Endothelial cell of umbilical vein (primary cell): ENCODE measurements around the gene TMEM26. TPM values are rescaled to one million over a fixed set of nuclear protein-coding genes. Genes with fewer than 3 reads are reported as not detected.

ENCODE experiments used
- BruUV-seq: library from RNA; stranded (reverse); fragments of 400-500 nt; replicated peaks from 2 replicates; lab custom pipeline; 2021; lab: Mats Ljungman, UMichigan
- CTCF ChIA-PET: fragments of 300-600, 350-600 bp; sonication (Branson Sonifier 250); formaldehyde crosslinking; loops from one replicate; lab custom pipeline; 2021; ENCODE audit warnings: antibody characterized with exemption, inconsistent platforms; lab: Charles Lee
- POLR2A ChIA-PET: fragments of 300-600, 350-600 bp; sonication (Branson Sonifier 250); formaldehyde crosslinking; loops from one replicate; lab custom pipeline; 2021; ENCODE audit warnings: antibody characterized with exemption, inconsistent platforms; lab: Charles Lee
- DNase-seq: peaks from one replicate; pipeline ENCODE4 v3.0.0-alpha.2; 2011; ENCODE audit warnings: low read depth, low spot score
- FAIRE-seq: peaks from 2 replicates; lab custom pipeline; 2011; peaks lifted over from hg19 to GRCh38; lab: Jason Lieb, UNC
- H2AFZ ChIP-seq: 2 replicates; pipeline ENCODE4 v1.6.0; 2012; ENCODE audit warnings: low read depth, low read length, control low read depth, inconsistent platforms
- H3K27ac ChIP-seq: 2 replicates; pipeline ENCODE4 v1.5.1; 2011; ENCODE audit warnings: low read depth, mild to moderate bottlenecking, control low read depth, low read length, moderate library complexity; ENCODE audit not compliant: insufficient read depth
- H3K27me3 ChIP-seq, 2 experiments: 2 replicates each; pipeline versions ENCODE4 v1.6.0 to v1.6.1; 2011; ENCODE audit warnings: low read length in 2 of 2, mixed read lengths in 1 of 2; ENCODE audit not compliant: control insufficient read depth in 2 of 2, insufficient read depth in 2 of 2
- H3K36me3 ChIP-seq, 2 experiments: 2 replicates in 1 of 2; 3 replicates in 1 of 2; pipeline ENCODE4 v1.5.1; 2011; ENCODE audit warnings: low read length in 2 of 2, mild to moderate bottlenecking in 1 of 2, moderate library complexity in 1 of 2; ENCODE audit not compliant: control insufficient read depth in 2 of 2, insufficient read depth in 2 of 2; ENCODE audit errors: extremely low read depth in 1 of 2
- H3K4me1 ChIP-seq: 3 replicates; pipeline ENCODE4 v1.5.1; 2011; ENCODE audit warnings: mild to moderate bottlenecking, low read length; ENCODE audit not compliant: control insufficient read depth, insufficient read depth; ENCODE audit errors: extremely low read depth
- H3K4me2 ChIP-seq: 2 replicates; pipeline ENCODE4 v1.6.1; 2011; ENCODE audit warnings: low read length, control low read depth, mixed read lengths; ENCODE audit not compliant: insufficient read depth
- H3K4me3 ChIP-seq, 3 experiments: fragments of 200-600 bp in 1 of 3; sonication (generic), shearing (Covaris generic) in 1 of 3; replicated peaks in 1 of 3; 2 replicates each; pipeline ENCODE4 v1.5.1; 2011 to 2016; ENCODE audit warnings: control low read depth in 3 of 3, low read length in 3 of 3, mild to moderate bottlenecking in 2 of 3, inconsistent platforms in 1 of 3, low read depth in 1 of 3, moderate library complexity in 1 of 3; ENCODE audit not compliant: insufficient read depth in 1 of 3
- H3K79me2 ChIP-seq: 2 replicates; pipeline ENCODE4 v1.6.0; 2012; ENCODE audit warnings: low read length, inconsistent platforms; ENCODE audit not compliant: control insufficient read depth, insufficient read depth
- H3K9ac ChIP-seq: replicated peaks from 2 replicates; pipeline ENCODE3; 2011; ENCODE audit warnings: low read length, control low read depth; ENCODE audit not compliant: insufficient read depth; ENCODE audit errors: extremely low read depth
- H3K9me1 ChIP-seq: replicated peaks from 3 replicates; pipeline ENCODE4 v1.6.0; 2011; ENCODE audit warnings: mild to moderate bottlenecking, low read length; ENCODE audit not compliant: control insufficient read depth, insufficient read depth; ENCODE audit errors: extremely low read depth
- H3K9me3 ChIP-seq: replicated peaks from 2 replicates; pipeline ENCODE4 v1.5.1; 2012; ENCODE audit warnings: low read length, inconsistent platforms; ENCODE audit not compliant: control insufficient read depth, insufficient read depth
- H4K20me1 ChIP-seq: replicated peaks from 2 replicates; pipeline ENCODE3; 2011; ENCODE audit warnings: mild to moderate bottlenecking, low read length; ENCODE audit not compliant: control insufficient read depth, insufficient read depth; ENCODE audit errors: extremely low read depth
- EZH2 ChIP-seq: IDR thresholded peaks from 2 replicates; pipeline ENCODE4 v1.6.1; 2012; ENCODE audit warnings: borderline replicate concordance, low read depth, mild to moderate bottlenecking, moderate library complexity, low read length, inconsistent platforms; ENCODE audit not compliant: severe bottlenecking
- FOS ChIP-seq: IDR thresholded peaks from 2 replicates; pipeline ENCODE4 v1.6.1; 2011; ENCODE audit warnings: mild to moderate bottlenecking, low read length, moderate library complexity, borderline replicate concordance; ENCODE audit not compliant: insufficient read depth
- GATA2 ChIP-seq: IDR thresholded peaks from 2 replicates; pipeline ENCODE4 v1.7.0; 2011; ENCODE audit warnings: low read depth, mild to moderate bottlenecking, moderate library complexity, mixed read lengths, low read length; ENCODE audit not compliant: insufficient read length, insufficient read depth
- JUN ChIP-seq: IDR thresholded peaks from 2 replicates; pipeline ENCODE4 v1.6.1; 2011; ENCODE audit warnings: borderline replicate concordance, low read depth; ENCODE audit not compliant: insufficient read length, insufficient read depth
- MYC ChIP-seq: IDR thresholded peaks from one replicate; pipeline ENCODE4 v1.6.1; 2011; ENCODE audit warnings: mild to moderate bottlenecking, low read depth, low read length
- POLR2A ChIP-seq: IDR thresholded peaks from 2 replicates; pipeline ENCODE4 v1.6.1; 2012; ENCODE audit warnings: low read depth, mild to moderate bottlenecking, control low read depth, low read length
- POLR2AphosphoS5 ChIP-seq: IDR thresholded peaks from 2 replicates; pipeline ENCODE4 v1.6.1; 2012; ENCODE audit warnings: low read depth, mild to moderate bottlenecking, control low read depth, low read length, moderate library complexity; ENCODE audit not compliant: insufficient read depth
- dilution Hi-C: fragments of 300-500 bp; cut with MboI; formaldehyde crosslinking; loops from one replicate; pipeline ENCODE4 v1.15.0; 2019; ENCODE audit warnings: low sequenced_read_pairs; ENCODE audit not compliant: extremely low pct_ligation_motif_present
- intact Hi-C: fragments of 100-400 bp; cut with micrococcal nuclease; formaldehyde crosslinking; loops from one replicate; pipeline ENCODE4 v1.10.0; 2022
- polyA plus RNA-seq, 4 experiments: library from polyadenylated mRNA; depleted of rRNA in 3 of 4; stranded (reverse) in 3 of 4; unstranded in 1 of 4; fragments of >200 nt; gene quantifications; 2 replicates each; pipeline versions ENCODE4 v1.2.1 to v1.2.3, GENCODE V29; 2011 to 2012; ENCODE audit warnings: missing spikeins in 1 of 4
- total RNA-seq: library from RNA; stranded (reverse); gene quantifications from 2 replicates; pipeline ENCODE4 v1.2.3, GENCODE V29; 2021
- TF ChIP-seq, protein P1 (sequence below), 2 donors: IDR thresholded peaks; 1 replicate in 1 of 2; 2 replicates in 1 of 2; pipeline ENCODE4 v1.5.1; 2011; ENCODE audit warnings: low read length in 2 of 2, mild to moderate bottlenecking in 2 of 2, moderate library complexity in 2 of 2, control low read depth in 1 of 2, inconsistent platforms in 1 of 2, low read depth in 1 of 2; ENCODE audit not compliant: insufficient read depth in 1 of 2; ENCODE audit errors: extremely low read depth in 1 of 2
- TF ChIP-seq, protein P2 (sequence below): IDR thresholded peaks from 2 replicates; pipeline ENCODE4 v1.6.1; 2011; ENCODE audit not compliant: insufficient read depth, insufficient read length

The TMEM26 gene
- total and polyA plus RNA-seq, 2 donors (not counting 3 experiments of a cell fraction or from before 2014, with no cell fraction given): 0.07 to 0.27 TPM

DNA sequence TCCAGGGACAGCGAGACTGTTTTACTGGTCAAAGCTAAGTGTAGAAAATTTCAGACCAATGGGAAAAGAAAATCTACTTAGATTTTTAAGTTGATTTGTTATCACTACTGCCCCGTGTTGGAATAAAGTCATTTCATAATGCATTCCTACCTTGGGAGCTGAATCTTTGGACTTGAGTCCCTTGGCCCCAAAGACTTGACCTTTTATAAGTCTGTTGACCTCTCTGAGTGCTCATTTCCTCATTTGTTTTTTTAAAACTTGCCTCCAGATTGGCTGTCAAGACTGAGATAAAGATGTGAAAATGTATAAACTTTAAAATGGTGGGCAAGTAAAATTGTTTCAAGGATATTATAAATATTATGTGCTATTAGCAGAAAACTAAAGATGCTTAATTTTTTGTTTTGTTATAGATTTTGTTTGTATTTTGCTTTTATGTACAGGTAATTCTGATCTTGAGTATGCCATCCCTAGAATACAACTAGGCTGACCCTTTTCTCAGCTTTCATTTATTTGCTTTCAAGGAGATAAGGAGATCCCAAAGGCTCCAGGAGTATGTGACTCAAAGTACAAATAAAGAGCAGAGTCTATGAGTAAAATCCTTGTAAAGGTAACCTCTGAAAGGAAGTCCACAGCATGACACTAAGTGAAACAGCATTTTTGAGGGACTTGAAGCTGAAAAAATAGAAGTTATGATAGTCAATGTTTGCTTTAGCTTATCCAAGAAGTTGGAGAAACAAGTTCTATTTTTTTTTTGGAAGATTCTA is 54.6 kb downstream of the TMEM26 start:
- no peak overlapping the region for H3K4me3 ChIP-seq
- no peak overlapping the region for H3K9ac ChIP-seq
- DNase-seq: no peak
- BruUV-seq: no TSS peak
- no peak overlapping the region for H3K27ac ChIP-seq
- no peaks in the 10 kb centered on the region for H3K79me2 ChIP-seq
- intact Hi-C loops (no loop called here), dilution Hi-C loops (no loop called here)
- no peaks in the 10 kb centered on the region for H3K9me3 ChIP-seq
- peak overlapping the region; percentile 93 for H2AFZ ChIP-seq
- H4K20me1 ChIP-seq: no peaks in the 10 kb centered on the region
- POLR2A ChIA-PET: no interaction called here
- peaks cover 4% of the 10 kb centered on the region for H3K4me1 ChIP-seq
- H3K4me2 ChIP-seq: peak overlapping the region; percentile 89
- no peak for FAIRE-seq
- TF ChIP-seq POLR2AphosphoS5: no peak
- TF ChIP-seq FOS: no peak
- TF ChIP-seq, protein P1, sequence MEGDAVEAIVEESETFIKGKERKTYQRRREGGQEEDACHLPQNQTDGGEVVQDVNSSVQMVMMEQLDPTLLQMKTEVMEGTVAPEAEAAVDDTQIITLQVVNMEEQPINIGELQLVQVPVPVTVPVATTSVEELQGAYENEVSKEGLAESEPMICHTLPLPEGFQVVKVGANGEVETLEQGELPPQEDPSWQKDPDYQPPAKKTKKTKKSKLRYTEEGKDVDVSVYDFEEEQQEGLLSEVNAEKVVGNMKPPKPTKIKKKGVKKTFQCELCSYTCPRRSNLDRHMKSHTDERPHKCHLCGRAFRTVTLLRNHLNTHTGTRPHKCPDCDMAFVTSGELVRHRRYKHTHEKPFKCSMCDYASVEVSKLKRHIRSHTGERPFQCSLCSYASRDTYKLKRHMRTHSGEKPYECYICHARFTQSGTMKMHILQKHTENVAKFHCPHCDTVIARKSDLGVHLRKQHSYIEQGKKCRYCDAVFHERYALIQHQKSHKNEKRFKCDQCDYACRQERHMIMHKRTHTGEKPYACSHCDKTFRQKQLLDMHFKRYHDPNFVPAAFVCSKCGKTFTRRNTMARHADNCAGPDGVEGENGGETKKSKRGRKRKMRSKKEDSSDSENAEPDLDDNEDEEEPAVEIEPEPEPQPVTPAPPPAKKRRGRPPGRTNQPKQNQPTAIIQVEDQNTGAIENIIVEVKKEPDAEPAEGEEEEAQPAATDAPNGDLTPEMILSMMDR (IDR thresholded peaks at IDR 0.05; ENCODE audit: extremely low read depth in 1 of 2, insufficient read depth in 1 of 2, low read depth in 1 of 2, low read length in 2 of 2): no peak
- no peak for TF ChIP-seq EZH2
- no peak for TF ChIP-seq MYC
- TF ChIP-seq, protein P2, sequence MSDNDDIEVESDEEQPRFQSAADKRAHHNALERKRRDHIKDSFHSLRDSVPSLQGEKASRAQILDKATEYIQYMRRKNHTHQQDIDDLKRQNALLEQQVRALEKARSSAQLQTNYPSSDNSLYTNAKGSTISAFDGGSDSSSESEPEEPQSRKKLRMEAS: no peak
- TF ChIP-seq GATA2: no peak
- TF ChIP-seq JUN: no peak
- TF ChIP-seq POLR2A: no peak
- no peaks in the 10 kb centered on the region for H3K27me3 ChIP-seq
- no peaks in the 10 kb centered on the region for H3K36me3 ChIP-seq
- CTCF ChIA-PET: interaction anchor here (0.8 to 1.4 kb wide), 4 partner anchors 8 to 75 kb away, joined by 3 to 5 read pairs (median 4); no protein-coding TSS in a partner anchor
- H3K9me1 ChIP-seq: no peaks in the 10 kb centered on the region
